CD4-positive, alpha-beta T cell treated with Interleukin-1 beta for 1 hour (primary cell): ENCODE measurements around the gene ZFP91.
"Not testable (repeated sequence)": the region's sequence is repeated elsewhere in the genome, so short reads cannot be mapped to it uniquely, and the experiment has no call there.

Experiments
- DNase-seq, 2 donors: peaks; one replicate each; pipeline ENCODE4 v3.0.0-alpha.2; 2020 to 2022

ZFP91 gene, protein sequence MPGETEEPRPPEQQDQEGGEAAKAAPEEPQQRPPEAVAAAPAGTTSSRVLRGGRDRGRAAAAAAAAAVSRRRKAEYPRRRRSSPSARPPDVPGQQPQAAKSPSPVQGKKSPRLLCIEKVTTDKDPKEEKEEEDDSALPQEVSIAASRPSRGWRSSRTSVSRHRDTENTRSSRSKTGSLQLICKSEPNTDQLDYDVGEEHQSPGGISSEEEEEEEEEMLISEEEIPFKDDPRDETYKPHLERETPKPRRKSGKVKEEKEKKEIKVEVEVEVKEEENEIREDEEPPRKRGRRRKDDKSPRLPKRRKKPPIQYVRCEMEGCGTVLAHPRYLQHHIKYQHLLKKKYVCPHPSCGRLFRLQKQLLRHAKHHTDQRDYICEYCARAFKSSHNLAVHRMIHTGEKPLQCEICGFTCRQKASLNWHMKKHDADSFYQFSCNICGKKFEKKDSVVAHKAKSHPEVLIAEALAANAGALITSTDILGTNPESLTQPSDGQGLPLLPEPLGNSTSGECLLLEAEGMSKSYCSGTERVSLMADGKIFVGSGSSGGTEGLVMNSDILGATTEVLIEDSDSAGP

DNA sequence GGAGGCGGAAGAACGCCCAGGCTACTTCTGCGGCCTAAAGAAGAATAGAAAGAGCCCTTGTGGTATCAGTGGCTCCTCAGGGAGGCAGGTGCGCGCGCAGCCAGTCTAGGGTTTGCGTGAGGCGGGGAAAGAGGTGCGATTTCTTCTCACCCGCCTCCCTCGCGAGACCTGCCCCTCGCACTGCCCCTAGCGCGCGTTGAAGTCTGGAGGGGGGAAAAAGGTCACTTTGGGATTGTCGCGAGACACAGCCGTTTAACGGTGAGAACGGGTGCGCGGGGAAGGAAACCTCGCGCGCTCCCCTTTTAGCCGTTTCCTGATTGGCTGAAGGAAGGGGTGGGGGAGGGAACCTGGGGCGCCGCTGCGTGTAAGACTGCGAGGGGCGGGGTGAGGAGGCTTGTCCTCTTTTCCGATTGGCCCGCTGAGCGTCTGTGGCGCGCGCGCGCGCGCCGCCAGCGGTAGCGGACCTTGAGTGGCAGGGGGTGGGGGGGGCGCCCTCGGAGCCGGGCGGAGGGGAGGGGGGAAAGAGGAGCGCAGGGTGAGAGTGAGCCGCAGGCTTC, at the start of gene ZFP91:
TSS of gene ZFP91 (plus strand) at position 429 of the 557 bp plus-strand sequence. CDS start 219 bp downstream, outside the sequence.
- peak; percentile 98 for DNase-seq

DNA sequence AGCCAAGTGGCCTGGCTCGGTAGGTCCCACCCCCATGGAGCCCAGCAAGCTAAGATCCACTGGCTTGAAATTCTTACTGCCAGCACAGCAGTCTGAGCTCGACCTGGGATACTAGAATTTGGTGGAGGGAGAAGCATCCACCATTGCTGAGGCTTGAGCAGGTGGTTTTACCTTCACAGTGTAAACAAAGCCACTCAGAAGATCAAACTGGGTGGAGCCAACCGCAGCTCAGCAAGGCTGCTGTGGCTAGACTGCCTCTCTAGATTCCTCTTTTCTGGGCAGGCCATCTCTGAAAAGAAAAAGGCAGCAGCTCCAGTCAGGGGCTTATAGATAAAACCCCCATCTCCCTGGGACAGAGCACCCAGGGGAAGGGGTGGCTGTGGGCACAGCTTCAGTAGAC, 48.6 kb upstream of the ZFP91 start:
- DNase-seq: peak; percentile 34

DNA sequence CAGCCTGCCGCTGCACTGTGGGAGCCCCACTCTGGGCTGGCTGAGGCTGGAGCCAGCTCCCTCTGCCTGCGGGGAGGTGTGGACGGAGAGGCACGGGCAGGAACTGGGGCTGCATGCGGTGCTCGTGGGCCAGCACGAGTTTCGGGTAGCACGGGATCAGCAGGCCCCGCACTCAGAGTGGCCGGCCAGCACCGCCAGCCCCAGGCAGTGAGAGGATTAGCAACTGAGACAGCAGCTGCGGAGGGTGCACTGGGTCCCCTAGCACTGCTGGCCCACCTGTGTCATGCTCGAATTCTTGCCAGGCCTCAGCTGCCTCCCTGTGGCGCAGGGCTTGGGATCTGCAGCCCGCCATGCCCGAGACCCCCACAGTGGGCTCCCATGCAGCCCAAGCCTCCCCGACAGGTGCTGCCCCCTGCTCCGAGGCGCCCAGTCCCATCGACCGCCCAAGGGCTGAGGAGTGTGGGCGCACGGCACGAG, 47.0 kb upstream of the ZFP91 start:
- DNase-seq: no peak

DNA sequence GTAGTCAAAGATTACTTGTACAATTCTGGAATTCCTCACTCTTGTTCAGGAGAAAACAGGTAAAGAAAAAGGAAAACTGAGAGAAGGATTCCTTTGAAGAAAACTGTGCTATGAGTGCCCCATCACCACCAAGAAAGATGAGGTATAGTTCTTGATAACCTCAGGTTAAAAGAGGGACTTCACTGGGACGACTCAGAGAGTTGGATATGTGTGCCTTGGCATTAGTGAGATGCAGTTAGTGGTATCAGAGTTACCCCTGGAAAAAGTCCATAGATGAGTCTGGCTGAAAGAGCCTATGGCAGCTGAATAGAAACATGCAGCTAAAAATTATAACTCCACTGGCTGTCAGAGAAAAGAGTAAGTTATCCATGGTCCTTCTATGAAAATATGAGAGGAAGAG, 32.0 kb upstream of the ZFP91 start:
- DNase-seq: no peak

DNA sequence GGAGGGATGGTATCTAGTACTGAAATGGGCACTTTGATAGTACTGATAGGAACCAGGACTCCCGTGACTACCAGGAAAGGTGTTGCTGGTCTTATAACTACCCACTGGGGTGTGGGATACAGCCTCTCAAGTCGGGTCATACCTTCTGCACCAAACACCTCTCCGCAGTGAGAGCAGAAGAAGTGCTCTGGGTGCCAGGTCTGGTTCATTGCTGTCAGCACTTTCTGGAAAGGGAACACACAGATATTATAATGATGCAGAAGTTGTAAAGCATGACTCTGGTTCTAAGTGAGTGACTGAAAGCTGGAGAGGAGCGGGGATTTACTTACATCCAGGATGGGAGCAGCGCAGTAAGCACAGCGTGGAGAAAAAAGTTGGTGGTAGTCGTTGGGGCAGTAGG, 29.2 kb upstream of the ZFP91 start:
- DNase-seq: no peak

DNA sequence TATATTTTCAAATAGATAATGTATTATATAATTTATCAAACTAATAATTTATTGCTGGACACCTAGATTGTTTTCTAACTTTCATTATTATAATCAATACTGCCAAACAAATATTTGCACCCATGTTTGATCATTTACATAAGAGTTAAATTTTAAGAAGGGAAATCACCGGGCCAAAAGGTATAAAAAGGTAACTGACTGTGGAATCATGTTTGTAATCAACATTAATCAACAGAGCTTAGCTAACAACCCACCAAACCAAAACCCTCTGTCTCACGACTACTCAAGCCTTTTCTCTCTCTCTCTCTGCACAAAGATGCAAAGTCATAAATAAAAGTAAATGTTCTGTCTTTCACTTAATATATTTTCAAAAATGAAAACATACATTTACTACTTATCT, 18.0 kb upstream of the ZFP91 start:
- no peak for DNase-seq

DNA sequence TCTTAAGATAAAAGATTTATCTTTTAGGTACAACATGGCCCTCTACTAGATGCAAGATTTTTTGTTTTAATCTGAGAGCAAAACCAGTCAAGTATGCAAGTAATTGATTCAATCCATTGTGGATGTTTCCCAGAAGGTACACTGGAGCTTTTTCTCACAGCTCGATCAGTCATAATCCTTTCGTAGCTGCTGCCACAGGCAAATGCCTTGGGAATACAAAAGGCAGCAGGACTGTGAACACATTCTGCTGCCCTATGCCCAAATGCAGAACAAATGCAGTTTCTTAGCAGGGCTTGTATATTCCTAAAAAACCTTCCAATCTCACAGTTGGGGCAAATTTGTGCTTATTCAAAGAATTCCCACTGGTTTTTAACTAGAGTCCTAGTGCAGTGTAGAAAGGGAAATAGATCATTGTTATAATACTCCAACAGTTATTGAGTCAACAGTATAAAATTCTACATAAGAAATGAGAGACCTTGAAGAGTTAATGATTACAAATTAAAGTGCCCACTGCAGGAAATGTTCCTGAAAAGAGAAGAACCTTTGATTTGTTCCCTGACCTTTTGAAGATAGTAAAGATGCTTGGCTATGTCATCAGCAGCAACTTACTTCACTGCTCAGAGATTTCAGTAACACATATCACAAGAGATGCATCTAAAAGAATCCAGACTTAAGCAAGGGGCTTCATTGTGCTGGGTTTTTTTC, 17.3 kb upstream of the ZFP91 start:
- DNase-seq: no peak

DNA sequence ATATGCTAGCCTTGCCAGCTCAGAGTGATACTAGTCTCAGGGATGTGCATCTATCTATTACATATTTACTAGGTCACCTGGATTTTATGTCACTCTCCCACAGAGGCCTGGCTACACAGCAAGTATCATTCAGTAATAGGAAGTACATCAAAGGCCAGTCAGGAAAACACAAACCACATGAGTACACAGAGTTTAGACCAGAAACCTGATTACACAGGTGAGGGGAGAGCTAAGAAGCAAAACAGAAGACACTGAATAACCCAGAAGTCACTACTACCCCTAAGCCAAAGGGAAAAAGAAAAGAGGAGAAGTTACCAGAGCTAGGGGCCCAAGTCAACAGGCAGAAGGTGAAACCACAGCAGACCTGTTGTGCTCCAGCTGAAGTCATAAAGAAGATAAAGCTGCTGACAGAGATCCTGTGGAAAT, 16.5 kb upstream of the ZFP91 start:
- no peak for DNase-seq

DNA sequence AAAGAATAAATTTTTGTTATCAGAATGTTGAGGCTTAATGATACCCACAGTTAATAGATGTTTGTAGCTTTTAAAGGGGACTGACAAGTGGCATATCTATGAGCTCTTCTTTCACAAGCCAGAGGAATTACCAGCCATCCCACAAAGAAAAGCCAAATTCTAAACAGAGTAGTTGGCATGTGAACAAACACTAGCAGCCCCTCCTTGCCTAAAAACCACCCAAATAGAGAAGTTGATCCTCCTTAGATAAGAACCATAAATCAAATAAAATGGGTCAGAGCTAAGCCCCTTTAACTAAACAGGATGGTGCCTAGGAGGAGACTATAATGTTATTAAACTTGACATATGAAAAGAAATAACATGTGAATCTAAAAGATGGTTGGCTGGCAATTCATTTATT, 14.6 kb upstream of the ZFP91 start:
- DNase-seq: no peak

DNA sequence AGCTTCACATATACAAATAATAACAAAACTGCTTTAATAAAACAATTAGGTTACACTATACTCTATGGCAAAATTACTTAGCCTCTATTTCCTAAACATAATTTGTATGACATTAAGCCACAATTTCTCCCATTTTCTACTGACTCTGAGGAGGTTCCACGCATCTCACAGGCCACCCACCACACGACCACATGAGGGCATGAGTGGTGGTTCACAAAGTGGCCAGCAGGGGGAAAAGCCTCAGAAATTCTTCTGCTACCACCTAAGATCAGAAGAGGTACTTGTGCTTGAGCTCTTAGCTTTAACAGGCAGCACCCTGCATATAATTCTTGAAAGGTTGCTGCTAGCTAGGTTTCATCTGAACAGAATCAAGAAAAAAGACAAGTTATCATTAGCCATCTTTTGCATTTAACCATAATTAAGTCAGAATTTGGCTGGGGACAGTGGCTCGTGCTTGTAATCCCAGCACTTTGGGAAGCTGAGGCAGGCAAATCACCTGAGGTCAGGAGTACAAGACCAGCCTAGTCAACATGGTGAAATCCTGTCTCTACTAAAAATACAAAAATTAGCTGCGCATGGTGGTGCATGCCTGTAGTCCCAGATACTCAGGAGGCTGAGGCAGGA, 10.9 kb upstream of the ZFP91 start:
- DNase-seq: peak; percentile 78 to 83

DNA sequence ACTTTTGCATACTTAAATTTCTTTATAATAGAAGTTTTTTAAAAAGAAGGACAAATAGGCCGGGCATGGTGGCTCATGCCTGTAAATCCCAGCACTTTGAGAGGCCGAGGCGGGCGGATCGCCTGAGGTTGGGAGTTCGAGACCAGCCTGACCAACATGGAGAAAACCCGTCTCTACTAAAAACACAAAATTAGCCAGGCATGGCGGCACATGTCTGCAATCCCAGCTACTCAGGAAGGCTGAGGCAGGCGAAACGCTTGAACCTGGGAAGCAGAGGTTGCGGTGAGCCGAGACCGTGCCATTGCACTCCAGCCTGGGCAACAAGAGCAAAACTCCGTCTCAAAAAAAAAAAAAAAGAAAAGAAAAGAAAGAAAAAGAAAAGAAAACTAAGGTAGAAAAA, 6.0 kb upstream of the ZFP91 start:
- not testable (repeated sequence) for DNase-seq

DNA sequence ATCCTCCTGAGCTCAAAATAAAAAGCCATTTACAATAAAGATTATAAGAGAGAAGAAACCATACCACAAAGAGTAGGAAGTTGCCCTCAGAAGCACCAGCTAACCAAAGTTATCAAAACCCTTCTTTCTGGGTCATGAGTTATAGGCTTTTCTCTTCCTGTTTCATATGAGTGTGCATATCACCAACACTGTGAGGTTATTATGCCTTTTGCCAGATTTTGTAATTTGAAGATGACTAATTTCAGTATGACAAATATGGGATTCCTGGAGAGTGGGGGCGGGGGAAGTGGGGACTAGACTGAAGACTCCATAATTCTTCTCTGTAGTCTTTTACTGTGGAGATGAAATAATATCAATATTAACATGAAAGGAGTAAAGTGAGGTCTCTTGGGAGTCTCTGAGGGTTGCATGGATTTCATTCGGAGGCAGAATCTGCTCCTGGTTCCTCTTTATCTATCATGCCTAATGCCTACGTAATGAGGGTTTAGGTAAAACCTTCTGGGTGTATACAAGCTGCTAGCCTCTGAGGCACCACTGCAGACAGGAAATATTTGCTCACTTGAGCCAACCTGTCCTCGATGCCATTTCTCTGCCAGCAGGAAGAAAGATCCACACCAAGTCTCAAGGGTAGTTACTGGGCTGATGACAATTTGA, 5.3 kb upstream of the ZFP91 start:
- DNase-seq: peak; percentile 59 to 67

DNA sequence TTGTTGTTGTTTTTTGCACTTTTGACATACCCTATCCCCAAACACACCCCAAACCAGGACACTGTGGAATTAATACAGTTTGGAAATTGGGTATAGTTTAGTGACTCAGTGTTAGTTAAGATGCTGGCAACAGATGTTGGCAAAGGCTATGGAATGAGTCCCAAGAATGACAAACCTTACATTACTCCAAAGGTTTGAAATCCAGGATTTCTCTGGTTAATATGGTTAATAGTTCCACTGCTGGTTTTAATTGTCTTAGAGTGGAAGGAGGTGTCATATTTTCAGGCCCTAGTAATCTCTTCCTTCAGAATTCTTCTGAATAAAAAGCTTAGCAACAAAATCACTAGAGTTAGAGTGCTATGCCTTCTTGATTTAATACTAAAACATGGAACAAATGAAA, 4.0 kb upstream of the ZFP91 start:
- DNase-seq: no peak

DNA sequence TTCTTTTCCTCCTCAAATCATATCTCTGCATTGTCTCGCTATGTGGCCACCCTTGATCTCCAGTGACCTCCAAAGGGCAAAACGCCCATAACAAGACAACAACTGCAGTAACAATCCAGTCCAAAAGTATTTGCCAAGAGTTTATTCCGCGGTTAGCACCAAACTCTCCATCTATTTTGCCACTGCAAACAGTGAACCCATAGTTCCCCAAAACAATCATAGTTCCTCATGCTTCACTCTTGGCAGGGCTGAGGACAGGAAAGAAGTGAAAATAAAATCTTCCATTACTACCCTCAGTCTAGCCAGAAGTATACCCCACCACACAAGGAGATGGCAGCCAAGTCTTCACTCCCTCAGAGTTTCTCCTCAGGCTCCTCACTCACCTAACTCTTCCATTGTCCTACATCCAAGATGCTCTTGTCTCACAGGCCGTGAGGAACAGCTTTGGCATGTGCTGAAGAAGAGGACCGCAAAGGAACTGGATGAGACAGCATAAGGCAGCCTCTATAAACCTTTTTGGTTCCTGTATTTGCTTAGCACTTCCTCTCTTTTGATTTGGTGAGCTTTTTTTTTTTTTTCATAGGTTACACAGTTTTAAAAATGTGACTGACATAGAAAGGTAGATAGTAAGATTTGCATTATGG, 3.4 kb upstream of the ZFP91 start, which contains the start of gene LPXN:
TSS of gene LPXN (minus strand) at position 480 of the 644 bp plus-strand sequence. CDS start at position 396, 84 bp downstream.
- peak; percentile 74 for DNase-seq

DNA sequence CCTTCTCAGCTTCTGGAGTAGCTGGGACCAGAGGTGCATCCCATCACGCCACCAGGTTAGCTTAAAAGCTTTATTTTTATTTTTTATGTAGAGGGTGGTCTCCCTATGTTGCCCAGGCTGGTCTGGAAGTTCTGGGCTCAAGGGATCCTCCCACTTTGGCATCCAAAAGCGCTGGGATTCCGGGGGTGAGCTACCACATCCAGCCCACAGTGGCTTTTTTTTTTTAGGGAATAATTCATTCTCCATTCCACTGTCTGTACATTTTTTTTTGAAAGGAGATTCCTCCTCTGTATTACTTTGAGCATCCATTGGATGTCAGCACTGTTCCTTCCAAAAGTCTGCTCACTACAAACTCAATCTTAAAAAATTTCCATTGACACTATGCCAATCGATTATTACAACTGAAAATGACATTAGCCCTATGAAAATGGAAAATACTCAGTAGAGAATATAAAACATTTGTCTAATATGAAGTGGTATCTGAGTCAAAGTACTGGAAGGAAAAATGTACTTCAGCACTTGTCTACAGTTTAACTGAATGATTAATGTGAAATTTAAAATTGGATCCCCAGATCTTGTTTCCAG, 1.9 kb upstream of the ZFP91 start:
- DNase-seq: no peak

DNA sequence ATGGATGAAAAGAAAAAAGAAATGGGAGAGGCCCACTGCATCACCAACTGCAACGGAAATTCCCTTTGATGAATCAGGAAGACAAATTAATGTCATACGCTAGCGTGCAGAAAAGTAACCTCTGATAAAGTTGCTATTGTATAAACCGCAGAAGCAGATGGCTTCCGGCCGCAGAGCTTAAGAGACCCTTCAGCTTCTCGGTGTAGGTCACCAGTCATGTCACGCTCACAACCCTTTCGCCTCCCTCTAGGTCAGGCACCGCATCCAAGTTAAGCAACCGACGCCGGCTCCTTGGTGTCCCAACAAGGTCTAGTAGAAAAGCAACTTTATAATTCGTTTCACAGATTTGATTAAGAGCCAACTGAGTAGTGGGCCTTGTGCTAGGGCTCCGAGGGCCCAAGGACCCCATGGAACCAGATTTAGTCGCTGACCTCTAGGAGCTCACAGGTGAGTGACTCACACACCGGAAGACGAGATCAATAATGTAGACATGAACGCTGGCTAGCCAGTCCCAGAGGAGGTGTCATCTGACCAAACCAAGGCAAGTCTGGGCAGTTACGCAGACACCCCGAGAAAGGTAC, 1.2 kb upstream of the ZFP91 start:
- DNase-seq: peak; percentile 87 to 88

DNA sequence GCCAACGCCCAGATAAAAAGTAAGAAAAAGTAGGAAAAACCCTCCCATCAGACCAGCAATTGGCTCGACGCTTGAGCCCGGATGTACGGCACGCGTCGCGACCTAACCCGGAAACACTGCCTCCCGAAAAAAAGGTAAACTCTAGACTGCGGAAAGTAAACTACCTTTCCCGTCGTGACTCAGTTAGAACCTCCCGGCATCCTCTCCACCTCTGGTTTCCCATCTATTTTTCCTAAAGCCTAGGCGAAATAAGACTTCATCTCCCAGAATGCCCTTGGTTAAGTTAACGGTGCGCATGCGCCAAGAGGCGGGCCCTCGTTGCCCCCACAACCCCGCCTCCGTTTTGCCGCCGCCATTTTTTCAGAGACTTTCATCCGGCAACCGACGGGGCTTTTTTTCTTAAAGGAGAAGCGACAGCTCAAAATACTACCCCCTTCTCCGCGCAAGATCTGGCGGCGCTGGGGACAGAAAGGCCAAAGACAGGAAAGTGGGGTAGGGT, 678 bp upstream of the ZFP91 start:
- DNase-seq: peak; percentile 94 to 96

DNA sequence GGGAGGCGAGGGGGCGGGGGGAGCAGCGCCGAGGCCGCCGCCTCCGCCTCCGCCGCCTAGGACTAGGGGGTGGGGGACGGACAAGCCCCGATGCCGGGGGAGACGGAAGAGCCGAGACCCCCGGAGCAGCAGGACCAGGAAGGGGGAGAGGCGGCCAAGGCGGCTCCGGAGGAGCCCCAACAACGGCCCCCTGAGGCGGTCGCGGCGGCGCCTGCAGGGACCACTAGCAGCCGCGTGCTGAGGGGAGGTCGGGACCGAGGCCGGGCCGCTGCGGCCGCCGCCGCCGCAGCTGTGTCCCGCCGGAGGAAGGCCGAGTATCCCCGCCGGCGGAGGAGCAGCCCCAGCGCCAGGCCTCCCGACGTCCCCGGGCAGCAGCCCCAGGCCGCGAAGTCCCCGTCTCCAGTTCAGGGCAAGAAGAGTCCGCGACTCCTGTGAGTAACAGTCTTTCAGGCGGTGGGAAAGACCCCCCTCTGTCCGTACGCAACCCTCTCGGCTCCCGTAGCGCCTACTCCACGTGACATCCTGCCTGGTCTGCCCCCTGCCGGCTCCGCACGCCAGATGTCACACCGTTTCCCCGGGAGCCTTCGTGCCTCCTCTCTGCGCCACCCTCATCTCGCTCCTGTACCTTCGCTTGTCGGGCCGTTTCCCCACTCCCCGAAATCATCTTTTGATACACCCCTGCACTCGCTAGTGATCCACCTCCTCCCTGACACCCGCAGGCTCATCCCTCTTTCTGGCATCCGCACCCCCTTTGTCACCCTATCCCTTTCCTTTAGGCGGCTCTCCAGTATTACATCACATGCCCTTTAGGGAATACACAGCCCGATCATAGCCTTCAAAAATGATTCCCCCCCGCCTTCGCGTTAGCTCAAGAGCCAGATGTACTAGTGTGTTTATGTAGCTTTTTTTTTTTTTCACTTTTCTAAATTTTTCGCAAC, 598 bp downstream of the ZFP91 start:
- peak; percentile 92 to 93 for DNase-seq

DNA sequence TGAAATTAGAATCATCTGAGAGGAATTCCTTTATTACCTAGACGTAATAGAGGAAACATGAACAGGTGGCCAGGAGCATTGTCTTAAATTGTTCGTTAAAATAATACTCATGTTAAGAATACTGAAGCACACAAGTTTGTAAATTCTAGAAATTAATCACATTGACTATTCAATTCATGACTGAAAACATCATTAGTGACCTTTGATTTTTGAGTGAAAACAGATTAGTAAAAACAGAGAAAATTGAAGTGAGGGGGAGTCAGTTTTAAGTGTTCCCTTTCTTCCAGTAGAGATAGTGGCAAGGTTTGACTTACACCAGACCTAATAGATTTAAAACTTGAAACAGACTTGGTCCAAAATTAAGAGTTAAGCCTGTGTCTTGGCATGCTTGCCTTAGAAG, 1.4 kb downstream of the ZFP91 start:
- DNase-seq: no peak

DNA sequence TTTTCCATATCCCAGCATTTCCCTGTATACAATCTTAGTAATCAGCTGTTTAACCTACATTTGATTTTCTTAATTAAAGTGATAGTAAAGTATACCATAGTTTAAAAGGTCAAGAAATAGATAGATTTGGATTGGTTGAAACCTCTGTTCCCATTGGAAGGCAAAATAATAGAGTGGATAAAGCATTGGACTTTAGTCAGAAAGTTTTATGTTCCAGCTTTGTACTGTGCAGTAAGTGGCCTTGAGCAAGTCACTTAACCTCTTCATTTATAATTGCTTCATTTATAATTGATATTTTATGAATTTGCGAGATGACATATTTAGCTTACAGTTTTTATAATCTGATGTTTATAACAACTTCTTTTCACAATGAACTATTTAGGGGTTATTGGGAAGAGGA, 3.6 kb downstream of the ZFP91 start:
- no peak for DNase-seq
